BE2C (cell line): ENCODE data around the gene ZNRF3.

Experiments used
- DNase-seq: peaks from one replicate; pipeline ENCODE4 v3.0.0-alpha.2; 2020
- H3K27me3 ChIP-seq: fragments of 250-450 bp; sonication (Bioruptor Pico); 2 replicates; pipeline ENCODE4 v1.5.1; 2020; ENCODE audit warnings: mild to moderate bottlenecking
- H3K36me3 ChIP-seq: fragments of 250-450 bp; sonication (Bioruptor Pico); 2 replicates; pipeline ENCODE4 v1.5.1; 2020; ENCODE audit warnings: mild to moderate bottlenecking
- H3K4me1 ChIP-seq: fragments of 250-450 bp; sonication (Bioruptor Pico); 2 replicates; pipeline ENCODE4 v1.5.1; 2020
- H3K4me3 ChIP-seq: 2 replicates; pipeline ENCODE4 v1.5.1; 2011; ENCODE audit warnings: low read depth, low read length
- H3K9me3 ChIP-seq: fragments of 250-450 bp; sonication (Bioruptor Pico); 2 replicates; pipeline ENCODE4 v1.5.1; 2020
- CTCF ChIP-seq: IDR thresholded peaks from 2 replicates; pipeline ENCODE4 v1.5.1; 2012; ENCODE audit warnings: mild to moderate bottlenecking, low read depth, low read length

The ZNRF3 gene

GRCh38 chr22:29090039-29090438 lies 206.7 kb downstream of the ZNRF3 start:
- H3K36me3 ChIP-seq, result no peaks in the 10 kb centered on the region
- no peak for DNase-seq
- no peaks in the 10 kb centered on the region for H3K9me3 ChIP-seq
- no peak for TF ChIP-seq CTCF
- no peak overlapping the region for H3K4me3 ChIP-seq
- no peaks in the 10 kb centered on the region for H3K27me3 ChIP-seq
- H3K4me1 ChIP-seq, result no peaks in the 10 kb centered on the region

- no peaks in the 10 kb centered on the region for H3K27me3 ChIP-seq
- no peaks in the 10 kb centered on the region for H3K36me3 ChIP-seq
- no peak for DNase-seq
- H3K9me3 ChIP-seq, result no peaks in the 10 kb centered on the region
- no peak for TF ChIP-seq CTCF
- H3K4me1 ChIP-seq, result no peaks in the 10 kb centered on the region
- no peak overlapping the region for H3K4me3 ChIP-seq
These were observed 208.9 kb downstream of the ZNRF3 start for GRCh38 chr22:29092243-29092642.

GRCh38 chr22:29093030-29093429 lies 209.7 kb downstream of the ZNRF3 start:
- H3K4me1 ChIP-seq, result no peaks in the 10 kb centered on the region
- H3K27me3 ChIP-seq, result no peaks in the 10 kb centered on the region
- no peak for DNase-seq
- no peak for TF ChIP-seq CTCF
- no peaks in the 10 kb centered on the region for H3K9me3 ChIP-seq
- H3K36me3 ChIP-seq, result no peaks in the 10 kb centered on the region
- no peak overlapping the region for H3K4me3 ChIP-seq

- Histone ChIP-seq H3K9me3 (no peaks in the 10 kb centered on the region), H3K4me1 (no peaks in the 10 kb centered on the region), H3K27me3 (no peaks in the 10 kb centered on the region), H3K36me3 (no peaks in the 10 kb centered on the region), H3K4me3 (no peak overlapping the region)
- no peak for DNase-seq
- TF ChIP-seq CTCF, result no peak
These were observed 210.3 kb downstream of the ZNRF3 start for GRCh38 chr22:29093501-29094300.

- Histone ChIP-seq H3K9me3 (no peaks in the 10 kb centered on the region), H3K4me3 (no peak overlapping the region), H3K36me3 (no peaks in the 10 kb centered on the region), H3K27me3 (no peaks in the 10 kb centered on the region), H3K4me1 (no peaks in the 10 kb centered on the region)
- TF ChIP-seq CTCF, result no peak
- no peak for DNase-seq
These were observed 212.1 kb downstream of the ZNRF3 start for GRCh38 chr22:29095459-29095858.

- Histone ChIP-seq H3K36me3 (no peaks in the 10 kb centered on the region), H3K27me3 (no peaks in the 10 kb centered on the region), H3K4me1 (no peaks in the 10 kb centered on the region), H3K9me3 (no peaks in the 10 kb centered on the region), H3K4me3 (no peak overlapping the region)
- DNase-seq, result no peak
- TF ChIP-seq CTCF, result no peak
These were observed 213.6 kb downstream of the ZNRF3 start for GRCh38 chr22:29096736-29097669.
